HG02973 (cell line): ENCODE data around the gene SLC22A23.

Experiments
- ATAC-seq: cut with Tn5 transposase; IDR thresholded peaks from one replicate; pipeline ENCODE4 v1.9.1; 2021; ENCODE audit warnings: moderate library complexity; ENCODE audit not compliant: unreplicated experiment

Gene SLC22A23

GRCh38 chr6:3306848-3307247 lies 150.0 kb downstream of the SLC22A23 start:
- ATAC-seq = no peak

GRCh38 chr6:3305831-3306230 lies 151.0 kb downstream of the SLC22A23 start:
- ATAC-seq = no peak

- no peak for ATAC-seq
These were observed 151.7 kb downstream of the SLC22A23 start for GRCh38 chr6:3305216-3305565.

- no peak for ATAC-seq
These were observed 152.2 kb downstream of the SLC22A23 start for GRCh38 chr6:3304500-3305215.

GRCh38 chr6:3303795-3304411 lies 152.9 kb downstream of the SLC22A23 start:
- ATAC-seq = no peak

- no peak for ATAC-seq
These were observed 155.3 kb downstream of the SLC22A23 start for GRCh38 chr6:3301506-3301905.

GRCh38 chr6:3299221-3299620 lies 157.6 kb downstream of the SLC22A23 start:
- ATAC-seq = no peak

GRCh38 chr6:3297909-3298308 lies 158.9 kb downstream of the SLC22A23 start:
- no peak for ATAC-seq

- no peak for ATAC-seq
These were observed 159.8 kb downstream of the SLC22A23 start for GRCh38 chr6:3297006-3297405.

GRCh38 chr6:3296537-3296936 lies 160.3 kb downstream of the SLC22A23 start:
- no peak for ATAC-seq

- ATAC-seq = no peak
These were observed 160.8 kb downstream of the SLC22A23 start for GRCh38 chr6:3296078-3296477.

- no peak for ATAC-seq
These were observed 161.7 kb downstream of the SLC22A23 start for GRCh38 chr6:3294921-3295871.

GRCh38 chr6:3294396-3294795 lies 162.5 kb downstream of the SLC22A23 start:
- ATAC-seq = no peak

GRCh38 chr6:3293271-3294155 lies 163.3 kb downstream of the SLC22A23 start:
- ATAC-seq = no peak

- ATAC-seq = no peak
These were observed 164.2 kb downstream of the SLC22A23 start for GRCh38 chr6:3292431-3293197.

GRCh38 chr6:3291987-3292386 lies 164.9 kb downstream of the SLC22A23 start:
- ATAC-seq = no peak

GRCh38 chr6:3291346-3291745 lies 165.5 kb downstream of the SLC22A23 start:
- ATAC-seq = no peak

- ATAC-seq = no peak
These were observed 166.0 kb downstream of the SLC22A23 start for GRCh38 chr6:3290931-3291211.

- ATAC-seq = no peak
These were observed 166.5 kb downstream of the SLC22A23 start for GRCh38 chr6:3290149-3290930.
